SK-N-MC (cell line): ENCODE measurements around the gene HAUS6.

ENCODE experiments used
- EZH2 ChIP-seq: fragments of 200-600 bp; sonication (generic); IDR thresholded peaks from one replicate; pipeline ENCODE4 v1.6.1; 2017; ENCODE audit warnings: antibody characterized with exemption
- FOXP2 ChIP-seq: optimal IDR thresholded peaks from 2 replicates; pipeline ENCODE3; 2011; ENCODE audit warnings: mild to moderate bottlenecking, moderate library complexity; ENCODE audit not compliant: insufficient read depth; ENCODE audit errors: extremely low read length, control extremely low read depth
- POLR2AphosphoS5 ChIP-seq: IDR thresholded peaks from 2 replicates; pipeline ENCODE4 v1.6.1; 2012; ENCODE audit warnings: mild to moderate bottlenecking, low read depth, low read length, borderline replicate concordance

DNA sequence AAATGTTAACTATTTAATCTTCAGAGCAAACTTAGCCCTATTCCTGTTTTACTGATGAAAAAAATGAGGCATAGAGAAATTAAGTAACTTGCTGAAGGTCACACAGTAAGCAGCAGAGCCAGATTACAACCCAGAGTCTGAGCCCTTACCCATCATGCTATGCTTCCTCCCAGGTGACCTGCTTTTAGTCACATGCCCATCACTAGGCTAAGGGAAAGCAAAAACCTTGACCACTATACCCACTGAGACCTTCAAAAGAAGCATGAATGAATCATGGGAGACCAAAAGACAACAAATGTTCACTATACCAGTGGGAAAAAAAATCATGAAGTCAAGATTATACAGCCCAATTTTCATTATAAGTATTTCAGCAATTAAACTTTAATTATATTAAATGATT, 5.3 kb upstream of the HAUS6 start:
- TF ChIP-seq EZH2 (no peak), POLR2AphosphoS5 (no peak), FOXP2 (no peak)
